Measurements from ENCODE around the gene TNS1. TPM values are rescaled to one million over a fixed set of nuclear protein-coding genes. Genes with fewer than 3 reads are reported as not detected.

TNS1 gene
- total and polyA plus RNA-seq, 2 donors (not counting 1 experiment from before 2014, with no cell fraction given): 0.10 to 0.86 TPM

- Histone ChIP-seq H3K4me1 (ENCODE audit: control insufficient read depth in 2 of 2, insufficient read depth in 2 of 2, low read length in 2 of 2) (peaks cover 0 to 13% of the 10 kb centered on the region in 2 donors), H3K36me3 (replicated peaks in 1 of 2; ENCODE audit: control extremely low read depth in 1 of 2, control insufficient read depth in 1 of 2, extremely low read depth in 1 of 2, insufficient read depth in 2 of 2, low read length in 1 of 2) (no peaks in the 10 kb centered on the region), H3K9me3 (ENCODE audit: control extremely low read depth in 1 of 3, control insufficient read depth in 2 of 3, insufficient read depth in 1 of 3, low read length in 2 of 3) (peaks cover 0 to 3% (median 0%) of the 10 kb centered on the region in 3 donors), H4K20me1 (ENCODE audit: control insufficient read depth, insufficient read depth, low read length, poor library complexity, severe bottlenecking) (no peaks in the 10 kb centered on the region), H3K9ac (ENCODE audit: low read length) (no peak overlapping the region), H3K4me3 (ENCODE audit: control extremely low read depth in 1 of 5, extremely low read depth in 1 of 5, insufficient read depth in 1 of 5, low read depth in 2 of 5, low read length in 4 of 5) (no peak overlapping the region), H3K27ac (ENCODE audit: low read length in 2 of 2) (no peak overlapping the region), H2AFZ (ENCODE audit: insufficient read depth, low read depth, low read length, poor library complexity, severe bottlenecking) (no peak overlapping the region), H3K4me2 (replicated peaks; ENCODE audit: low read depth, low read length, poor library complexity, severe bottlenecking) (no peak overlapping the region), H3K27me3 (replicated peaks in 1 of 4; ENCODE audit: control extremely low read depth in 1 of 4, control insufficient read depth in 3 of 4, insufficient read depth in 4 of 4, low read length in 3 of 4) (no peaks in the 10 kb centered on the region), H3K79me2 (ENCODE audit: control insufficient read depth, insufficient read depth, low read length) (no peaks in the 10 kb centered on the region)
- WGBS (ENCODE audit: insufficient coverage): 90% methylated on average over 3 of the region's 3 CpGs
- intact Hi-C loops (cut with micrococcal nuclease): no loop called here
- ChIA-PET CTCF (no interaction called here), POLR2A (no interaction called here)
- peaks cover 8% of the 10 kb centered on the region for H3K27me3 Mint-ChIP-seq
- H3K9me3 Mint-ChIP-seq (ENCODE audit: insufficient read depth): no peaks in the 10 kb centered on the region
- ATAC-seq (ENCODE audit: low read depth) (no peak), DNase-seq (no peak)
- TF ChIP-seq EZH2 (IDR thresholded peaks at IDR 0.05; ENCODE audit: borderline replicate concordance, insufficient read depth, low read depth, low read length, poor library complexity, severe bottlenecking): no peak
- no peak for TF ChIP-seq CTCF (IDR thresholded peaks at IDR 0.05)
- H3K4me3 Mint-ChIP-seq: no peak overlapping the region
- H3K27ac Mint-ChIP-seq: no peak overlapping the region
- peaks cover 7% of the 10 kb centered on the region for H3K4me1 Mint-ChIP-seq
These were observed 20.8 kb upstream of the TNS1 start for GRCh38 chr2:218023636-218024035.

GRCh38 chr2:218022851-218023530, 20.2 kb upstream of the TNS1 start:
- no peak overlapping the region for H3K4me2 ChIP-seq (replicated peaks; ENCODE audit: low read depth, low read length, poor library complexity, severe bottlenecking)
- intact Hi-C loops (cut with micrococcal nuclease): no loop called here
- no peak overlapping the region for H3K9ac ChIP-seq (ENCODE audit: low read length)
- H3K79me2 ChIP-seq (ENCODE audit: control insufficient read depth, insufficient read depth, low read length): no peaks in the 10 kb centered on the region
- ChIA-PET CTCF (no interaction called here), POLR2A (no interaction called here)
- H2AFZ ChIP-seq (ENCODE audit: insufficient read depth, low read depth, low read length, poor library complexity, severe bottlenecking): no peak overlapping the region
- H3K4me1 Mint-ChIP-seq: peaks cover 10% of the 10 kb centered on the region
- H3K4me1 ChIP-seq (ENCODE audit: control insufficient read depth in 2 of 2, insufficient read depth in 2 of 2, low read length in 2 of 2): peaks cover 0 to 13% of the 10 kb centered on the region in 2 donors
- no peak for DNase-seq
- WGBS (ENCODE audit: insufficient coverage): 85% methylated on average over 7 of the region's 7 CpGs
- no peaks in the 10 kb centered on the region for H4K20me1 ChIP-seq (ENCODE audit: control insufficient read depth, insufficient read depth, low read length, poor library complexity, severe bottlenecking)
- no peak overlapping the region for H3K27ac ChIP-seq (ENCODE audit: low read length in 2 of 2)
- H3K27me3 ChIP-seq (replicated peaks in 1 of 4; ENCODE audit: control extremely low read depth in 1 of 4, control insufficient read depth in 3 of 4, insufficient read depth in 4 of 4, low read length in 3 of 4): peaks cover 0 to under 1% (median 0%) of the 10 kb centered on the region in 4 experiments
- TF ChIP-seq EZH2 (IDR thresholded peaks at IDR 0.05; ENCODE audit: borderline replicate concordance, insufficient read depth, low read depth, low read length, poor library complexity, severe bottlenecking): no peak
- TF ChIP-seq CTCF (IDR thresholded peaks at IDR 0.05): no peak
- no peak for ATAC-seq (ENCODE audit: low read depth)
- no peak overlapping the region for H3K4me3 ChIP-seq (ENCODE audit: control extremely low read depth in 1 of 5, extremely low read depth in 1 of 5, insufficient read depth in 1 of 5, low read depth in 2 of 5, low read length in 4 of 5)
- no peak overlapping the region for H3K27ac Mint-ChIP-seq
- no peaks in the 10 kb centered on the region for H3K36me3 ChIP-seq (replicated peaks in 1 of 2; ENCODE audit: control extremely low read depth in 1 of 2, control insufficient read depth in 1 of 2, extremely low read depth in 1 of 2, insufficient read depth in 2 of 2, low read length in 1 of 2)
- H3K27me3 Mint-ChIP-seq: peaks cover 12% of the 10 kb centered on the region
- no peak overlapping the region for H3K4me3 Mint-ChIP-seq
- no peaks in the 10 kb centered on the region for H3K9me3 Mint-ChIP-seq (ENCODE audit: insufficient read depth)
- H3K9me3 ChIP-seq (ENCODE audit: control extremely low read depth in 1 of 3, control insufficient read depth in 2 of 3, insufficient read depth in 1 of 3, low read length in 2 of 3): peaks cover 0 to 3% (median 0%) of the 10 kb centered on the region in 3 donors

Data from B cell (primary cell).